ENCODE results near the gene PRRX2. TPM values are rescaled to one million over a fixed set of nuclear protein-coding genes. Genes with fewer than 3 reads are reported as not detected.
"Not testable (repeated sequence)": the region's sequence is repeated elsewhere in the genome, so short reads cannot be mapped to it uniquely, and the experiment has no call there.

Gene PRRX2
- total and polyA plus RNA-seq, 9 of the 15 experiments (the other 6 are each of a cell fraction or from before 2014, with no cell fraction given) = 0.21 TPM; not detected in 8

GRCh38 chr9:129662239-129662638, 3.2 kb upstream of the PRRX2 start:
- H3K79me2 ChIP-seq (ENCODE audit: control insufficient read depth, insufficient read depth, low read length); H2AFZ ChIP-seq (ENCODE audit: low read depth, low read length); H3K9me3 ChIP-seq (replicated peaks; ENCODE audit: control insufficient read depth, insufficient read depth, low read depth, low read length); H4K20me1 ChIP-seq (replicated peaks; ENCODE audit: control insufficient read depth, insufficient read depth, low read length); H3K36me3 ChIP-seq (ENCODE audit: control insufficient read depth, insufficient read depth, low read length); H3K27ac ChIP-seq (ENCODE audit: extremely low read depth, low read depth, low read length); CTCF ChIA-PET (ENCODE audit: low intra/inter-chr PET ratio); BruUV-seq (replicated peaks); FAIRE-seq; H3K9ac ChIP-seq (ENCODE audit: insufficient read depth in 1 of 2, low read depth in 2 of 2, low read length in 2 of 2); H3K9me1 ChIP-seq (ENCODE audit: control insufficient read depth, insufficient read depth, low read length); intact Hi-C loops (cut with micrococcal nuclease); H3K4me3 ChIP-seq; ATAC-seq; DNase-seq (ENCODE audit: extremely low read depth in 1 of 4, low spot score in 3 of 4); H3K4me2 ChIP-seq (ENCODE audit: insufficient read depth, low read length): not testable (repeated sequence)
- WGBS (ENCODE audit: insufficient coverage, low coverage, missing lambda C conversion rate) = 13% methylated on average over 3 of the region's 3 CpGs
- H3K27me3 ChIP-seq (ENCODE audit: control insufficient read depth in 2 of 2, insufficient read depth in 2 of 2, low read length in 2 of 2) = peaks cover 20 to 28% of the 10 kb centered on the region in 2 experiments; a peak in 4 of 5 replicates
- POLR2A ChIA-PET = interaction anchor here (0.8 to 1.3 kb wide), 2 partner anchors 15 to 17 kb away, joined by 3 to 4 read pairs; no protein-coding TSS in a partner anchor
- TF ChIP-seq ZNF121 (CRISPR knock-in tag; conservative IDR thresholded peaks at IDR 0.05) = peak; percentile 83
- in situ Hi-C loops (cut with MboI) = loop anchor here (10.0 to 25.0 kb wide), 2 partner anchors 675 to 763 kb away; no protein-coding TSS in a partner anchor
- H3K4me1 ChIP-seq (replicated peaks in 1 of 2; ENCODE audit: control insufficient read depth in 2 of 2, insufficient read depth in 2 of 2, low read length in 2 of 2) = peaks cover 0 to 22% of the 10 kb centered on the region in 2 experiments; a peak in 2 of 5 replicates

DNA sequence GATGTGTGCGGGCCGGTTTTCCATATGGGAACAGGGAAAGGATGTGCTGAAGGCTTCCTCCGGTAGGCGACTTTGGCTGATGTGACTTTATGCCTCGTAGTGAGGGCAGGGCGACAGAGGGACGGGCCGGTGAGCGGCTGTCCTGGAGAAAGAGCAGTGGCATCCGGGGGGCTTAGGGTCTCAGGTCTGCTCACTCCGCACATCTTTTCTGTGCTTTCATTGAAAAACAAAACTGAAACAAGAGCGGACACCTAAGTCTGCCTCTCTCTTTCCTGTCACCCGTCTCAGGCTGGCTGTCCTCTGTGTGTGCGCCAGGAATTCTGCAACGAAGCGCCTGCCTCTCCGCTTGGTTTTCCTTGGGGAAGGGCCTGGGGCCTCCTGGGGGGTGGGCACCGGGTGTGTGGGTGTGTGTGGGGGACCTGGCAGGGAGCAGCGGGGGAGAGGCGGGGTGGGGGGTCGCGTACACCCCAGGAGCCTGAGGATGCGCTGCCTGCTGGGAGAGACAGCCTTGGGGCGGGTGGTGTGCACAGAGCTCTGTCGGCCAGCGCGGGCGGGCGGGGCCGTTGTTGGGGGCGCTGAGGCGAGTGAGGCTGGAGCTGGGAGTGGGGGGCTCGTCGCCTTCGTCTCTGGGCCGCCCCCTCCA, 580 bp upstream of the PRRX2 start:
- intact Hi-C loops (cut with micrococcal nuclease) = no loop called here
- TF ChIP-seq ZNF780A (CRISPR knock-in tag; IDR thresholded peaks at IDR 0.05) (no peak), ZNF431 (CRISPR knock-in tag; IDR thresholded peaks at IDR 0.05) (no peak), HDGF (IDR thresholded peaks at IDR 0.05) (no peak), EP400 (IDR thresholded peaks at IDR 0.05) (no peak), ZNF436 (CRISPR knock-in tag; IDR thresholded peaks at IDR 0.05) (no peak), CC2D1A (IDR thresholded peaks at IDR 0.05) (no peak)
- TF ChIP-seq, protein P1, sequence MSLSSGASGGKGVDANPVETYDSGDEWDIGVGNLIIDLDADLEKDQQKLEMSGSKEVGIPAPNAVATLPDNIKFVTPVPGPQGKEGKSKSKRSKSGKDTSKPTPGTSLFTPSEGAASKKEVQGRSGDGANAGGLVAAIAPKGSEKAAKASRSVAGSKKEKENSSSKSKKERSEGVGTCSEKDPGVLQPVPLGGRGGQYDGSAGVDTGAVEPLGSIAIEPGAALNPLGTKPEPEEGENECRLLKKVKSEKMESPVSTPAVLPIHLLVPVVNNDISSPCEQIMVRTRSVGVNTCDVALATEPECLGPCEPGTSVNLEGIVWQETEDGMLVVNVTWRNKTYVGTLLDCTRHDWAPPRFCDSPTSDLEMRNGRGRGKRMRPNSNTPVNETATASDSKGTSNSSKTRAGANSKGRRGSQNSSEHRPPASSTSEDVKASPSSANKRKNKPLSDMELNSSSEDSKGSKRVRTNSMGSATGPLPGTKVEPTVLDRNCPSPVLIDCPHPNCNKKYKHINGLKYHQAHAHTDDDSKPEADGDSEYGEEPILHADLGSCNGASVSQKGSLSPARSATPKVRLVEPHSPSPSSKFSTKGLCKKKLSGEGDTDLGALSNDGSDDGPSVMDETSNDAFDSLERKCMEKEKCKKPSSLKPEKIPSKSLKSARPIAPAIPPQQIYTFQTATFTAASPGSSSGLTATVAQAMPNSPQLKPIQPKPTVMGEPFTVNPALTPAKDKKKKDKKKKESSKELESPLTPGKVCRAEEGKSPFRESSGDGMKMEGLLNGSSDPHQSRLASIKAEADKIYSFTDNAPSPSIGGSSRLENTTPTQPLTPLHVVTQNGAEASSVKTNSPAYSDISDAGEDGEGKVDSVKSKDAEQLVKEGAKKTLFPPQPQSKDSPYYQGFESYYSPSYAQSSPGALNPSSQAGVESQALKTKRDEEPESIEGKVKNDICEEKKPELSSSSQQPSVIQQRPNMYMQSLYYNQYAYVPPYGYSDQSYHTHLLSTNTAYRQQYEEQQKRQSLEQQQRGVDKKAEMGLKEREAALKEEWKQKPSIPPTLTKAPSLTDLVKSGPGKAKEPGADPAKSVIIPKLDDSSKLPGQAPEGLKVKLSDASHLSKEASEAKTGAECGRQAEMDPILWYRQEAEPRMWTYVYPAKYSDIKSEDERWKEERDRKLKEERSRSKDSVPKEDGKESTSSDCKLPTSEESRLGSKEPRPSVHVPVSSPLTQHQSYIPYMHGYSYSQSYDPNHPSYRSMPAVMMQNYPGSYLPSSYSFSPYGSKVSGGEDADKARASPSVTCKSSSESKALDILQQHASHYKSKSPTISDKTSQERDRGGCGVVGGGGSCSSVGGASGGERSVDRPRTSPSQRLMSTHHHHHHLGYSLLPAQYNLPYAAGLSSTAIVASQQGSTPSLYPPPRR (CRISPR knock-in tag; IDR thresholded peaks at IDR 0.05; ENCODE audit: borderline replicate concordance) = no peak
- TF ChIP-seq, protein P2, sequence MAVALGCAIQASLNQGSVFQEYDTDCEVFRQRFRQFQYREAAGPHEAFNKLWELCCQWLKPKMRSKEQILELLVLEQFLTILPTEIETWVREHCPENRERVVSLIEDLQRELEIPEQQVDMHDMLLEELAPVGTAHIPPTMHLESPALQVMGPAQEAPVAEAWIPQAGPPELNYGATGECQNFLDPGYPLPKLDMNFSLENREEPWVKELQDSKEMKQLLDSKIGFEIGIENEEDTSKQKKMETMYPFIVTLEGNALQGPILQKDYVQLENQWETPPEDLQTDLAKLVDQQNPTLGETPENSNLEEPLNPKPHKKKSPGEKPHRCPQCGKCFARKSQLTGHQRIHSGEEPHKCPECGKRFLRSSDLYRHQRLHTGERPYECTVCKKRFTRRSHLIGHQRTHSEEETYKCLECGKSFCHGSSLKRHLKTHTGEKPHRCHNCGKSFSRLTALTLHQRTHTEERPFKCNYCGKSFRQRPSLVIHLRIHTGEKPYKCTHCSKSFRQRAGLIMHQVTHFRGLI (CRISPR knock-in tag; IDR thresholded peaks at IDR 0.05) = no peak

More for the DNA sequence above, 580 bp upstream of the PRRX2 start:
- 0 out of 3 replicates have a peak, but pooled peaks have one; percentile 26 for ATAC-seq
- Histone ChIP-seq H3K4me3 (no peak overlapping the region), H3K27me3 (ENCODE audit: control insufficient read depth in 2 of 2, insufficient read depth in 2 of 2, low read length in 2 of 2) (peaks cover 22 to 41% of the 10 kb centered on the region in 2 experiments), H2AFZ (ENCODE audit: low read depth, low read length) (no peak overlapping the region), H3K79me2 (ENCODE audit: control insufficient read depth, insufficient read depth, low read length) (no peaks in the 10 kb centered on the region), H3K9me1 (ENCODE audit: control insufficient read depth, insufficient read depth, low read length) (no peaks in the 10 kb centered on the region), H3K4me2 (ENCODE audit: insufficient read depth, low read length) (no peak overlapping the region), H3K4me1 (replicated peaks in 1 of 2; ENCODE audit: control insufficient read depth in 2 of 2, insufficient read depth in 2 of 2, low read length in 2 of 2) (peaks cover 0 to 28% of the 10 kb centered on the region in 2 experiments; a peak in 2 of 5 replicates), H4K20me1 (replicated peaks; ENCODE audit: control insufficient read depth, insufficient read depth, low read length) (no peaks in the 10 kb centered on the region), H3K9me3 (replicated peaks; ENCODE audit: control insufficient read depth, insufficient read depth, low read depth, low read length) (no peaks in the 10 kb centered on the region), H3K27ac (ENCODE audit: extremely low read depth, low read depth, low read length) (no peak overlapping the region), H3K36me3 (ENCODE audit: control insufficient read depth, insufficient read depth, low read length) (no peaks in the 10 kb centered on the region), H3K9ac (ENCODE audit: insufficient read depth in 1 of 2, low read depth in 2 of 2, low read length in 2 of 2) (no peak overlapping the region)
- BruUV-seq (replicated peaks) = no TSS peak
- 25% methylated on average over 18 of the region's 36 CpGs for WGBS (ENCODE audit: insufficient coverage, low coverage, missing lambda C conversion rate)
- no peak for FAIRE-seq
- POLR2A ChIA-PET = no interaction called here
- CTCF ChIA-PET (ENCODE audit: low intra/inter-chr PET ratio) = no interaction called here
- in situ Hi-C loops (cut with MboI) = loop anchor here (10.0 to 25.0 kb wide), 2 partner anchors 672 to 760 kb away; no protein-coding TSS in a partner anchor
- DNase-seq (ENCODE audit: extremely low read depth in 1 of 4, low spot score in 3 of 4) = no peak

All from K562 (cell line).